PC-3 (cell line): ENCODE measurements around the gene PAK4. TPM values are rescaled to one million over a fixed set of nuclear protein-coding genes. Genes with fewer than 3 reads are reported as not detected.

ENCODE experiments used
- ATAC-seq: fragments of 200-7000 bp; cut with Tn5 transposase; 2 replicates; pipeline ENCODE4 v1.9.1; 2020; ENCODE audit warnings: mild to moderate bottlenecking, moderate library complexity
- BruUV-seq: library from RNA; stranded (reverse); fragments of 400-500 nt; replicated peaks from 2 replicates; lab custom pipeline; 2021; lab: Mats Ljungman, UMichigan
- CTCF ChIA-PET: fragments of 300-600 bp; sonication (Branson Sonifier 250); formaldehyde crosslinking; loops from one replicate; lab custom pipeline; 2022; ENCODE audit warnings: antibody characterized with exemption; lab: Charles Lee
- POLR2A ChIA-PET: fragments of 300-600 bp; sonication (Branson Sonifier 250); formaldehyde crosslinking; loops from one replicate; lab custom pipeline; 2022; ENCODE audit warnings: antibody characterized with exemption; ENCODE audit not compliant: unreplicated experiment; lab: Charles Lee
- DNase-seq: peaks from one replicate; pipeline ENCODE4 v3.0.0-alpha.2; 2015
- H2AFZ ChIP-seq: fragments of 300-600 bp; sonication (generic); 2 replicates; pipeline ENCODE4 v1.6.0; 2016; ENCODE audit warnings: antibody characterized with exemption, low read length
- H3F3A ChIP-seq: fragments of 300-600 bp; sonication (generic); one replicate; pipeline ENCODE4 v1.6.0; 2017; ENCODE audit warnings: antibody characterized with exemption, low read length, control low read depth, mild to moderate bottlenecking; ENCODE audit not compliant: unreplicated experiment
- H3K27ac ChIP-seq: fragments of 300-600 bp; sonication (generic); 2 replicates; pipeline ENCODE4 v1.5.1; 2016; ENCODE audit warnings: mild to moderate bottlenecking, low read length
- H3K27me3 ChIP-seq: fragments of 300-600 bp; sonication (generic); 2 replicates; pipeline ENCODE4 v1.6.1; 2016; ENCODE audit warnings: low read length, mixed read lengths
- H3K36me3 ChIP-seq: fragments of 300-600 bp; sonication (generic); 2 replicates; pipeline ENCODE4 v1.6.1; 2016; ENCODE audit warnings: low read depth, mixed run types, low read length, mixed read lengths
- H3K4me1 ChIP-seq: fragments of 300-600 bp; sonication (generic); 2 replicates; pipeline ENCODE4 v1.5.1; 2016; ENCODE audit warnings: low read length; ENCODE audit not compliant: insufficient read depth
- H3K4me2 ChIP-seq: fragments of 300-600 bp; sonication (generic); 2 replicates; pipeline ENCODE4 v1.6.0; 2016; ENCODE audit warnings: low read length
- H3K4me3 ChIP-seq: fragments of 300-600 bp; sonication (generic); 2 replicates; pipeline ENCODE4 v1.5.1; 2016; ENCODE audit warnings: mild to moderate bottlenecking, low read length, mixed read lengths
- H3K79me2 ChIP-seq: fragments of 300-600 bp; sonication (generic); 2 replicates; pipeline ENCODE4 v1.6.1; 2017; ENCODE audit warnings: low read length, mixed read lengths
- H3K9ac ChIP-seq: fragments of 300-600 bp; sonication (generic); 2 replicates; pipeline ENCODE4 v1.6.0; 2016; ENCODE audit warnings: mild to moderate bottlenecking, low read length
- H3K9me2 ChIP-seq: fragments of 300-600 bp; sonication (generic); replicated peaks from 2 replicates; pipeline ENCODE4 v1.6.1; 2016; ENCODE audit warnings: mixed run types, low read length, mixed read lengths
- H3K9me3 ChIP-seq: fragments of 300-600 bp; sonication (generic); 2 replicates; pipeline ENCODE4 v1.6.1; 2016; ENCODE audit warnings: low read length, mixed read lengths
- H4K20me1 ChIP-seq: fragments of 300-600 bp; sonication (generic); 2 replicates; pipeline ENCODE4 v1.6.1; 2016; ENCODE audit warnings: low read length, mixed read lengths
- CTCF ChIP-seq: fragments of 300-600 bp; sonication (generic); conservative IDR thresholded peaks from 2 replicates; pipeline ENCODE4 v1.5.1; 2017; ENCODE audit warnings: antibody characterized with exemption, low read depth, mild to moderate bottlenecking, low read length
- EZH2 ChIP-seq: fragments of 300-600 bp; sonication (generic); IDR thresholded peaks from one replicate; pipeline ENCODE4 v1.6.1; 2017; ENCODE audit warnings: antibody characterized with exemption, mild to moderate bottlenecking, low read length; ENCODE audit not compliant: unreplicated experiment
- EZH2phosphoT487 ChIP-seq: fragments of 300-600 bp; sonication (generic); IDR thresholded peaks from 2 replicates; pipeline ENCODE4 v1.6.1; 2018; ENCODE audit warnings: mild to moderate bottlenecking, antibody characterized with exemption, low read length, borderline replicate concordance
- intact Hi-C: fragments of 100-400 bp; cut with micrococcal nuclease; formaldehyde crosslinking; loops from 2 replicates; pipeline ENCODE4 v1.9.0; 2023
- total RNA-seq: library from RNA; depleted of rRNA; stranded (reverse); fragments of >200 nt; gene quantifications from 2 replicates; pipeline ENCODE4 v1.2.3, GENCODE V29; 2014

PAK4 gene
- total RNA-seq, 1 experiment from 2014 or later, result 13.5 TPM

GRCh38 chr19:39138221-39139211 is 12.9 kb downstream of the PAK4 start:
- BruUV-seq, result no TSS peak
- Histone ChIP-seq H3K4me3 (no peak overlapping the region), H3K27me3 (no peaks in the 10 kb centered on the region), H4K20me1 (no peaks in the 10 kb centered on the region; the same call in 1 of the 2 replicates), H3K9me2 (no peaks in the 10 kb centered on the region), H3K79me2 (peaks cover 92% of the 10 kb centered on the region), H3K9me3 (no peaks in the 10 kb centered on the region), H3K36me3 (no peaks in the 10 kb centered on the region), H2AFZ (no peak overlapping the region), H3K27ac (no peak overlapping the region), H3K9ac (no peak overlapping the region), H3K4me1 (no peaks in the 10 kb centered on the region), H3K4me2 (no peak overlapping the region), H3F3A (no peaks in the 10 kb centered on the region)
- ChIA-PET POLR2A (no interaction called here), CTCF (no interaction called here)
- intact Hi-C loops, result no loop called here
- DNase-seq, result no peak
- ATAC-seq, result no peak
- no peak for TF ChIP-seq EZH2
- no peak for TF ChIP-seq CTCF

- Histone ChIP-seq H3K9me2 (no peaks in the 10 kb centered on the region), H2AFZ (no peak overlapping the region), H3K79me2 (peaks cover 88% of the 10 kb centered on the region), H3K27me3 (no peaks in the 10 kb centered on the region), H3K4me3 (no peak overlapping the region), H3K9ac (no peak overlapping the region), H3K4me1 (no peaks in the 10 kb centered on the region), H3K36me3 (no peaks in the 10 kb centered on the region), H3K27ac (no peak overlapping the region), H3K9me3 (no peaks in the 10 kb centered on the region), H4K20me1 (no peaks in the 10 kb centered on the region; the same call in 1 of the 2 replicates), H3F3A (no peaks in the 10 kb centered on the region), H3K4me2 (no peak overlapping the region)
- intact Hi-C loops, result no loop called here
- ATAC-seq (no peak), DNase-seq (no peak)
- CTCF ChIA-PET, result no interaction called here
- BruUV-seq, result no TSS peak
- POLR2A ChIA-PET, result no interaction called here
- no peak for TF ChIP-seq CTCF
- no peak for TF ChIP-seq EZH2phosphoT487
Measured at GRCh38 chr19:39139305-39139874, 13.8 kb downstream of the PAK4 start.

GRCh38 chr19:39139971-39140453 is 14.4 kb downstream of the PAK4 start:
- H2AFZ ChIP-seq, result no peak overlapping the region
- ATAC-seq (no peak), DNase-seq (no peak)
- no peak overlapping the region for H3K9ac ChIP-seq
- H3K4me1 ChIP-seq, result no peaks in the 10 kb centered on the region
- H3K9me2 ChIP-seq, result no peaks in the 10 kb centered on the region
- TF ChIP-seq EZH2phosphoT487 (no peak), CTCF (no peak), EZH2 (no peak)
- intact Hi-C loops, result no loop called here
- peaks cover 89% of the 10 kb centered on the region for H3K79me2 ChIP-seq
- no peak overlapping the region for H3K4me3 ChIP-seq
- no peaks in the 10 kb centered on the region; the same call in 1 of the 2 replicates for H4K20me1 ChIP-seq
- no peak overlapping the region for H3K4me2 ChIP-seq
- no peaks in the 10 kb centered on the region for H3K36me3 ChIP-seq
- no peaks in the 10 kb centered on the region for H3F3A ChIP-seq
- no peaks in the 10 kb centered on the region for H3K27me3 ChIP-seq
- ChIA-PET POLR2A (no interaction called here), CTCF (no interaction called here)
- H3K9me3 ChIP-seq, result no peaks in the 10 kb centered on the region
- no TSS peak for BruUV-seq
- no peak overlapping the region for H3K27ac ChIP-seq
